NCI-H345 treated with DMSO at 0.1 percent for 48 hours (cell line): ENCODE results near the gene CNKSR1.
"Not testable (repeated sequence)": the region's sequence is repeated elsewhere in the genome, so short reads cannot be mapped to it uniquely, and the experiment has no call there.

Source experiments
- DNase-seq: peaks from one replicate; lab custom pipeline; 2025; ENCODE audit not compliant: unreplicated experiment; lab: John Stamatoyannopoulos, UW

Gene CNKSR1

GRCh38 chr1:26224606-26225005 lies 47.3 kb downstream of the CNKSR1 start:
- DNase-seq: no peak

- DNase-seq: no peak
These were observed 47.9 kb downstream of the CNKSR1 start for GRCh38 chr1:26225033-26225831.

GRCh38 chr1:26230682-26231081 lies 53.4 kb downstream of the CNKSR1 start:
- not testable (repeated sequence) for DNase-seq

- peak; percentile 99 for DNase-seq
These were observed 56.8 kb downstream of the CNKSR1 start, which contains the start of gene CEP85 for GRCh38 chr1:26233903-26234643. Gene CEP85 (plus strand): TSS chr1:26234200. CDS start chr1:26239784, 5,584 bp downstream.

GRCh38 chr1:26234644-26235370 lies 57.5 kb downstream of the CNKSR1 start:
- peak; percentile 10 for DNase-seq

GRCh38 chr1:26237230-26237966 lies 60.1 kb downstream of the CNKSR1 start:
- DNase-seq: no peak
